ENCODE measurements around the gene LCORL. TPM values are rescaled to one million over a fixed set of nuclear protein-coding genes. Genes with fewer than 3 reads are reported as not detected.

The LCORL gene
- total RNA-seq, 1 experiment from 2014 or later = 18.0 TPM

- no peaks in the 10 kb centered on the region for H3K79me2 ChIP-seq (ENCODE audit: insufficient read depth, low read length)
- RAD21 ChIA-PET (ENCODE audit: low non-redundant PET in 1 of 2, low total read pairs in 2 of 2, uncharacterized antibody in 2 of 2, unreplicated experiment in 2 of 2) = no interaction called here
- no peak overlapping the region for H3K9ac ChIP-seq (ENCODE audit: low read length)
- H3K9me3 ChIP-seq (ENCODE audit: control insufficient read depth in 1 of 2, insufficient read depth in 1 of 2, low read depth in 1 of 2, low read length in 2 of 2) = no peaks in the 10 kb centered on the region
- BruUV-seq (replicated peaks) = no TSS peak
- TF ChIP-seq EGR1 (IDR thresholded peaks at IDR 0.05; ENCODE audit: low read depth) (no peak), ATF3 (IDR thresholded peaks at IDR 0.05) (no peak), CEBPB (IDR thresholded peaks at IDR 0.05; ENCODE audit: low read depth) (no peak), RAD21 (IDR thresholded peaks at IDR 0.05; ENCODE audit: low read depth) (no peak), POLR2A (IDR thresholded peaks at IDR 0.05; ENCODE audit: borderline replicate concordance, extremely low read depth, insufficient read depth, insufficient read length) (no peak), ZBTB33 (IDR thresholded peaks at IDR 0.05; ENCODE audit: extremely low read depth, insufficient replicate concordance, low read length) (no peak), CBX3 (IDR thresholded peaks at IDR 0.05; ENCODE audit: low read depth) (no peak), SIN3A (IDR thresholded peaks at IDR 0.05; ENCODE audit: low read depth) (no peak), REST (IDR thresholded peaks at IDR 0.05; ENCODE audit: low read depth) (no peak), POLR2AphosphoS5 (IDR thresholded peaks at IDR 0.05; ENCODE audit: low read depth, low read length) (no peak), ELF1 (IDR thresholded peaks at IDR 0.05; ENCODE audit: borderline replicate concordance, low read depth) (no peak), SP1 (IDR thresholded peaks at IDR 0.05; ENCODE audit: low read depth) (no peak)
- no peak for DNase-seq (ENCODE audit: low read depth, low spot score)
- no peak overlapping the region for H2AFZ ChIP-seq (ENCODE audit: low read depth, low read length, poor library complexity, severe bottlenecking)
- CTCF ChIA-PET = no interaction called here
- H4K20me1 ChIP-seq (ENCODE audit: insufficient read depth) = no peaks in the 10 kb centered on the region
- H3K4me3 ChIP-seq (replicated peaks in 1 of 2; ENCODE audit: low read depth in 1 of 2, low read length in 2 of 2) = no peak overlapping the region
- no peaks in the 10 kb centered on the region for H3K4me1 ChIP-seq (ENCODE audit: control insufficient read depth in 1 of 2, insufficient read depth in 2 of 2, low read length in 2 of 2)
- H3K27me3 ChIP-seq (ENCODE audit: insufficient read depth, low read length) = no peaks in the 10 kb centered on the region
- intact Hi-C loops (cut with micrococcal nuclease) = no loop called here
- no peak for ATAC-seq
- no peak overlapping the region for H3K27ac ChIP-seq (ENCODE audit: low read depth, low read length)
- H3K36me3 ChIP-seq (ENCODE audit: control insufficient read depth in 1 of 2, insufficient read depth in 2 of 2, low read length in 2 of 2) = no peaks in the 10 kb centered on the region
- POLR2A ChIA-PET = no interaction called here
- H3K4me2 ChIP-seq (ENCODE audit: low read length) = no peak overlapping the region
- no peaks in the 10 kb centered on the region for H3K9me2 ChIP-seq (ENCODE audit: insufficient read depth)
Measured at GRCh38 chr4:17915439-17915838, 106.1 kb downstream of the LCORL start.

All from HCT116 (cell line).